PC-3 (cell line): Measurements from ENCODE around the gene DNAH5. TPM values are rescaled to one million over a fixed set of nuclear protein-coding genes. Genes with fewer than 3 reads are reported as not detected.

Source experiments
- ATAC-seq: fragments of 200-7000 bp; cut with Tn5 transposase; 2 replicates; pipeline ENCODE4 v1.9.1; 2020; ENCODE audit warnings: mild to moderate bottlenecking, moderate library complexity
- BruUV-seq: library from RNA; stranded (reverse); fragments of 400-500 nt; replicated peaks from 2 replicates; lab custom pipeline; 2021; lab: Mats Ljungman, UMichigan
- CTCF ChIA-PET: fragments of 300-600 bp; sonication (Branson Sonifier 250); formaldehyde crosslinking; loops from one replicate; lab custom pipeline; 2022; ENCODE audit warnings: antibody characterized with exemption; lab: Charles Lee
- POLR2A ChIA-PET: fragments of 300-600 bp; sonication (Branson Sonifier 250); formaldehyde crosslinking; loops from one replicate; lab custom pipeline; 2022; ENCODE audit warnings: antibody characterized with exemption; ENCODE audit not compliant: unreplicated experiment; lab: Charles Lee
- DNase-seq: peaks from one replicate; pipeline ENCODE4 v3.0.0-alpha.2; 2015
- H2AFZ ChIP-seq: fragments of 300-600 bp; sonication (generic); 2 replicates; pipeline ENCODE4 v1.6.0; 2016; ENCODE audit warnings: antibody characterized with exemption, low read length
- H3F3A ChIP-seq: fragments of 300-600 bp; sonication (generic); one replicate; pipeline ENCODE4 v1.6.0; 2017; ENCODE audit warnings: antibody characterized with exemption, low read length, control low read depth, mild to moderate bottlenecking; ENCODE audit not compliant: unreplicated experiment
- H3K27ac ChIP-seq: fragments of 300-600 bp; sonication (generic); 2 replicates; pipeline ENCODE4 v1.5.1; 2016; ENCODE audit warnings: mild to moderate bottlenecking, low read length
- H3K27me3 ChIP-seq: fragments of 300-600 bp; sonication (generic); 2 replicates; pipeline ENCODE4 v1.6.1; 2016; ENCODE audit warnings: low read length, mixed read lengths
- H3K36me3 ChIP-seq: fragments of 300-600 bp; sonication (generic); 2 replicates; pipeline ENCODE4 v1.6.1; 2016; ENCODE audit warnings: low read depth, mixed run types, low read length, mixed read lengths
- H3K4me1 ChIP-seq: fragments of 300-600 bp; sonication (generic); 2 replicates; pipeline ENCODE4 v1.5.1; 2016; ENCODE audit warnings: low read length; ENCODE audit not compliant: insufficient read depth
- H3K4me2 ChIP-seq: fragments of 300-600 bp; sonication (generic); 2 replicates; pipeline ENCODE4 v1.6.0; 2016; ENCODE audit warnings: low read length
- H3K4me3 ChIP-seq: fragments of 300-600 bp; sonication (generic); 2 replicates; pipeline ENCODE4 v1.5.1; 2016; ENCODE audit warnings: mild to moderate bottlenecking, low read length, mixed read lengths
- H3K79me2 ChIP-seq: fragments of 300-600 bp; sonication (generic); 2 replicates; pipeline ENCODE4 v1.6.1; 2017; ENCODE audit warnings: low read length, mixed read lengths
- H3K9ac ChIP-seq: fragments of 300-600 bp; sonication (generic); 2 replicates; pipeline ENCODE4 v1.6.0; 2016; ENCODE audit warnings: mild to moderate bottlenecking, low read length
- H3K9me2 ChIP-seq: fragments of 300-600 bp; sonication (generic); replicated peaks from 2 replicates; pipeline ENCODE4 v1.6.1; 2016; ENCODE audit warnings: mixed run types, low read length, mixed read lengths
- H3K9me3 ChIP-seq: fragments of 300-600 bp; sonication (generic); 2 replicates; pipeline ENCODE4 v1.6.1; 2016; ENCODE audit warnings: low read length, mixed read lengths
- H4K20me1 ChIP-seq: fragments of 300-600 bp; sonication (generic); 2 replicates; pipeline ENCODE4 v1.6.1; 2016; ENCODE audit warnings: low read length, mixed read lengths
- EZH2 ChIP-seq: fragments of 300-600 bp; sonication (generic); IDR thresholded peaks from one replicate; pipeline ENCODE4 v1.6.1; 2017; ENCODE audit warnings: antibody characterized with exemption, mild to moderate bottlenecking, low read length; ENCODE audit not compliant: unreplicated experiment
- EZH2phosphoT487 ChIP-seq: fragments of 300-600 bp; sonication (generic); IDR thresholded peaks from 2 replicates; pipeline ENCODE4 v1.6.1; 2018; ENCODE audit warnings: mild to moderate bottlenecking, antibody characterized with exemption, low read length, borderline replicate concordance
- intact Hi-C: fragments of 100-400 bp; cut with micrococcal nuclease; formaldehyde crosslinking; loops from 2 replicates; pipeline ENCODE4 v1.9.0; 2023
- total RNA-seq: library from RNA; depleted of rRNA; stranded (reverse); fragments of >200 nt; gene quantifications from 2 replicates; pipeline ENCODE4 v1.2.3, GENCODE V29; 2014
- TF ChIP-seq, protein P1 (sequence below): fragments of 300-600 bp; sonication (generic); conservative IDR thresholded peaks from 2 replicates; pipeline ENCODE4 v1.5.1; 2017; ENCODE audit warnings: antibody characterized with exemption, low read depth, mild to moderate bottlenecking, low read length

DNAH5 gene
- total RNA-seq, 1 experiment from 2014 or later: 3.5 TPM

DNA sequence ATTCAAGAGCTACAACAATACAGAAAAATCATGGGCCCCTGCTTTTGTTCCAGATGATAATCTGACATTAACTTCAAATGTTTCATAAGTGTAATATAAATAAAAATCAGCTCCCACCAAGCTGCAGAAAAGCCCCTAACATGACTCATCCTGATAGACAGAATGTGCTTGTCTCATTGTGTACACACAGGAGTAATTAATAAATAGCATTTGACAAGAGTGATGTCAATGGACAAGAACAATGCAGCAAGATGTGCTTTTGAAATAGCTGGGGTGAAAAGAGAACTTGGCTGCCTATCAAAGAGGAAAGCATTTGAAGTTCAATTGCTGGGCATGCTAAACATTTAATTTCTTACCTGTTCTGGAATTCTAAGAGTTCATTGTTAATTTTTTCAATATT lies 79.2 kb downstream of the DNAH5 start:
- Histone ChIP-seq H3K9me3 (no peaks in the 10 kb centered on the region), H3K27ac (no peak overlapping the region), H3K9me2 (no peaks in the 10 kb centered on the region), H3F3A (no peaks in the 10 kb centered on the region), H3K36me3 (no peaks in the 10 kb centered on the region), H3K9ac (no peak overlapping the region), H3K4me2 (no peak overlapping the region), H3K4me1 (no peaks in the 10 kb centered on the region), H3K4me3 (no peak overlapping the region), H4K20me1 (no peaks in the 10 kb centered on the region), H3K79me2 (no peaks in the 10 kb centered on the region), H2AFZ (no peak overlapping the region), H3K27me3 (no peaks in the 10 kb centered on the region)
- intact Hi-C loops: no loop called here
- ChIA-PET CTCF (no interaction called here), POLR2A (no interaction called here)
- DNase-seq: no peak
- TF ChIP-seq EZH2 (no peak), EZH2phosphoT487 (no peak)
- TF ChIP-seq, protein P1, sequence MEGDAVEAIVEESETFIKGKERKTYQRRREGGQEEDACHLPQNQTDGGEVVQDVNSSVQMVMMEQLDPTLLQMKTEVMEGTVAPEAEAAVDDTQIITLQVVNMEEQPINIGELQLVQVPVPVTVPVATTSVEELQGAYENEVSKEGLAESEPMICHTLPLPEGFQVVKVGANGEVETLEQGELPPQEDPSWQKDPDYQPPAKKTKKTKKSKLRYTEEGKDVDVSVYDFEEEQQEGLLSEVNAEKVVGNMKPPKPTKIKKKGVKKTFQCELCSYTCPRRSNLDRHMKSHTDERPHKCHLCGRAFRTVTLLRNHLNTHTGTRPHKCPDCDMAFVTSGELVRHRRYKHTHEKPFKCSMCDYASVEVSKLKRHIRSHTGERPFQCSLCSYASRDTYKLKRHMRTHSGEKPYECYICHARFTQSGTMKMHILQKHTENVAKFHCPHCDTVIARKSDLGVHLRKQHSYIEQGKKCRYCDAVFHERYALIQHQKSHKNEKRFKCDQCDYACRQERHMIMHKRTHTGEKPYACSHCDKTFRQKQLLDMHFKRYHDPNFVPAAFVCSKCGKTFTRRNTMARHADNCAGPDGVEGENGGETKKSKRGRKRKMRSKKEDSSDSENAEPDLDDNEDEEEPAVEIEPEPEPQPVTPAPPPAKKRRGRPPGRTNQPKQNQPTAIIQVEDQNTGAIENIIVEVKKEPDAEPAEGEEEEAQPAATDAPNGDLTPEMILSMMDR: no peak
- BruUV-seq: no TSS peak
- no peak for ATAC-seq

DNA sequence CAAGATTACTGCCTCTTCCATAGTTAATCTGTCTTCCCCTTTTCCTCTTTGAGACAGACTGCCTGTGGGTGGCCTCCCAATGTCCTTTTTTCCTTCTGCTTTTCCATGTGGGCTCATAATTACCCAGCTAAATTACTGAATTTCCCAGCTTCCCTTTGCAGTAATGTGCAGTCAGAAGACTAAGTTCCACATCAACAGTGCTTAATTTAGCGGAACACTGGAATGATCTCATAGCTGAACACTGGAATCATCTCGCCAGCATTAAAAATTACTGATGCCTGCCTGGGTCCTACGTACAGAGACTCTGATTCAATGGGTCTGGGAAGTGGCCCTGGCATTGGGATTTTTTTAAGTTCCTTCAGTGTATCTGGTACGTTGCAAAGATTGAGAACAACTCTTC lies 84.3 kb downstream of the DNAH5 start:
- DNase-seq: no peak

DNA sequence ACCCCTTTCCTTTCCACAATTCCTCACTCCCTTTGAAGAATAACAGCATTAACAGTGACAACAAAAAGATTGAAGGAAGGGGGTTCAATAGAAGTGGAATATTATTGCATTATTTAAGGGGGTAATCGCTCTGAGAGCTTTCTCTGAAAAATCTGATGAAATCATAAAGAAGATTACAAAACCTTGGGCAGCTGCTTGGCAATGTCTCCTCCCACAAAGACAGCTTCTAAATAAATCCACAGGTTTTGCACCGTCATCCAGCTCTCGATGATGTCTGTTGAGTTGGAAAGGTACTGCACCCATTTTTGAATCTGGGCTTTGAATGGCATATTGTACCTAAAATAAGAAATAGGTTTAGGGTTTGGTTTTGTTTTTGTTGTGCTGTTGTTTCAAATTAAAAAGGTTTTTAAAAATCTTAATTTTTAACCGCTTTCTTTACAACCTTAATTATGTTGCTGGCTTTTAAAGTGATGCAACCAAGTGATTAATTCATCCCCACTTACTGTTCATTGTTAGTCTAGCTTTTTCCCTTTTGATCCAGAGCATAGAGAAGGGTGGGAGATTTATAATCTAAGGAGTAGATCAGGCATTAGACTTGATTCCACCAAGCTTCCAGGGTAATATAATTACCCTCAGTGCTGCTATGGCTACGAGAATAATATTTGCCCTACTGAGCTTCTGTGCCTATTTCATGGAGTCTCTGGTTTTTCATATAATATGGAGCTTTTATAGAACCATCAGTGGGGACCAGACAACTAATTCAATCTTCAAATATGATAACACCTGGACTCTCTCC lies 85.0 kb downstream of the DNAH5 start:
- no peak overlapping the region for H3K4me3 ChIP-seq
- DNase-seq: no peak

More for the DNA sequence above, 84.3 kb downstream of the DNAH5 start:
- Histone ChIP-seq H4K20me1 (no peaks in the 10 kb centered on the region), H3K27ac (no peak overlapping the region), H2AFZ (no peak overlapping the region), H3K4me2 (no peak overlapping the region), H3F3A (no peaks in the 10 kb centered on the region), H3K9me2 (no peaks in the 10 kb centered on the region), H3K36me3 (no peaks in the 10 kb centered on the region), H3K4me3 (no peak overlapping the region), H3K79me2 (no peaks in the 10 kb centered on the region), H3K9me3 (no peaks in the 10 kb centered on the region), H3K9ac (no peak overlapping the region), H3K4me1 (no peaks in the 10 kb centered on the region), H3K27me3 (no peaks in the 10 kb centered on the region)
- intact Hi-C loops: no loop called here
- TF ChIP-seq EZH2 (no peak), EZH2phosphoT487 (no peak)
- TF ChIP-seq, protein P1: no peak
- CTCF ChIA-PET: no interaction called here
- BruUV-seq: no TSS peak
- POLR2A ChIA-PET: no interaction called here
- no peak for ATAC-seq

More for the DNA sequence above, 85.0 kb downstream of the DNAH5 start:
- no peak overlapping the region for H3K27ac ChIP-seq
- H3K9me3 ChIP-seq: no peaks in the 10 kb centered on the region
- H3K9ac ChIP-seq: no peak overlapping the region
- no peak overlapping the region for H2AFZ ChIP-seq
- H3F3A ChIP-seq: no peaks in the 10 kb centered on the region
- no TSS peak for BruUV-seq
- intact Hi-C loops: no loop called here
- H3K4me2 ChIP-seq: no peak overlapping the region
- H4K20me1 ChIP-seq: no peaks in the 10 kb centered on the region
- no peak for TF ChIP-seq EZH2phosphoT487
- TF ChIP-seq, protein P1: no peak
- TF ChIP-seq EZH2: no peak
- H3K4me1 ChIP-seq: no peaks in the 10 kb centered on the region
- no peaks in the 10 kb centered on the region for H3K36me3 ChIP-seq
- ATAC-seq: no peak
- ChIA-PET CTCF (no interaction called here), POLR2A (no interaction called here)
- no peaks in the 10 kb centered on the region for H3K79me2 ChIP-seq
- H3K27me3 ChIP-seq: no peaks in the 10 kb centered on the region
- no peaks in the 10 kb centered on the region for H3K9me2 ChIP-seq
